ENCODE data around the gene YPEL2.
"Not testable (repeated sequence)": the region's sequence is repeated elsewhere in the genome, so short reads cannot be mapped to it uniquely, and the experiment has no call there.

YPEL2 gene

GRCh38 chr17:59402760-59403159, 71.3 kb downstream of the YPEL2 start:
- no peak for DNase-seq

DNA sequence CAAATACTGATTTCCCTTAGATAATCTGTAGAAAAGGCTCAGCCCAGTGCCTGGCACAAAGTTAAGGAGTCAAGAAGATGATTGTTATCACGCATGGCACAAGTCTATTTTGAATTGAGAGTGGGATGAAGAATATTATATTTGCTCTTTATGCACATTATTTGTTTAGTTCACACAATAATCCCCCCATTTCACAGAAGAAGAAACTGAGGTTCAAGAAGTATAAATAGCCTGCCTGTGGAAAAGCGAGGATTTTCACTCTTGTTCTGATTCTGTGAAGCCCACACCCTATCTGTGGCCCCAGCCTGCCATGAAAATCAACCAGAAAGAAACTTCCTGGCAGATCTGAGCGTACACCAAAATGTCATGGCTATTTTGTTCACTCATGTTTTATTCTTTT, 73.0 kb downstream of the YPEL2 start:
- DNase-seq, result no peak

- DNase-seq, result no peak
These were observed 74.7 kb downstream of the YPEL2 start for GRCh38 chr17:59405944-59406705.

GRCh38 chr17:59406808-59407381, 75.4 kb downstream of the YPEL2 start:
- DNase-seq, result no peak

GRCh38 chr17:59409336-59410048, 78.0 kb downstream of the YPEL2 start:
- no peak for DNase-seq

DNA sequence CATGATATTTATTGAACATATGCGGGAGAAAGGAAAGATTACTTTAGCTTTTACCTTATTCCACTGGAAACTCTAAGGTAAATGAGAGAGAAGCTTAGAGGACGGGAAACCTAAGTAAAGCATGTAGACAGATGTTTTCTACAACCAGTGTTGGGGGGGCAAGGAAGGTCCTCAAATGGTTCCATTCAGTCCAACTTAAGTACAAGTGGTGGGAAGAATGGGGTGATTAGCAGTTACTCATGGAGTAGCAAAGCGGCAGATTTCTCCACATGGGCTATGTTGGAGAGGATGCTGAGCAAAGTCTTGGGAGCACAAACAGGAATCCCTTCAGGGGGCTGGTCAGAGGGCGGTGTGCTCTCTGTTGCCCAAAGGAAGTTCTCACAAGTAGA, 78.6 kb downstream of the YPEL2 start:
- DNase-seq, result no peak

GRCh38 chr17:59412431-59412830, 81.0 kb downstream of the YPEL2 start:
- not testable (repeated sequence) for DNase-seq

DNA sequence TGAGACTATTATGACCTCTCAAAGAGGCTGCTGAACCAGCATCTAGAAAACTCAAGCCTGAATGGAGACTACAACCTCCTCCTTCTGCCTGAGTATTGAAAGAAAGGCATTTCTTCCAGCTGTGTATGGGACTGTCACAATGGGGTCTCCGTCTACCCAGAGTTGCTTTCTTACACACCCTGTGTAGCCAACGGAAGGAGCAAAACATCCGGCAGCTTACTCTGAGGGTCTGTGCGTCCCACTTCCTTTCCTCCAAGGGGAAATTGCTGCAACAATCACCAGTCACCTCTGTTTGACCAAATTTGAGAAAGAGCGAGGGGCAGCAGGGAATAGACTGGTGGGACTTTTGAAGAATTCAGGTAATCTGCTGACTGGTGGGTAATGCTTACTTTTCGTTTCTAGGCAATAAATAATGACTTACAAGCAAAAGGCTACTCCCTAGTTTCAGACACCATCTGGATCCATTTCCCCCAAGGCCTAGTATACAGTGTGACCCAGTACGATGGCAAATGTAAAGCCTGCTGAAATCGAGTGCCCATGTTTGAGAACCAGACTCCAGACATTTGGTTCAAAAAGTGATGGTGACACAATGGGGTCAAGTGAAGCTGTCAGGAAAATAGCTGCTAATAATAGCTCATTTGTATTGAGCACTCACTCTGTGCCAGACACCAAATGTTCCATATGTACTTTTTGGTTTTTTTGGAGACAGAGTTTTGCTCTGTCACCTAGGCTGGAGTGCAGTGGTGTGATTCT, 81.7 kb downstream of the YPEL2 start:
- DNase-seq, result no peak

DNA sequence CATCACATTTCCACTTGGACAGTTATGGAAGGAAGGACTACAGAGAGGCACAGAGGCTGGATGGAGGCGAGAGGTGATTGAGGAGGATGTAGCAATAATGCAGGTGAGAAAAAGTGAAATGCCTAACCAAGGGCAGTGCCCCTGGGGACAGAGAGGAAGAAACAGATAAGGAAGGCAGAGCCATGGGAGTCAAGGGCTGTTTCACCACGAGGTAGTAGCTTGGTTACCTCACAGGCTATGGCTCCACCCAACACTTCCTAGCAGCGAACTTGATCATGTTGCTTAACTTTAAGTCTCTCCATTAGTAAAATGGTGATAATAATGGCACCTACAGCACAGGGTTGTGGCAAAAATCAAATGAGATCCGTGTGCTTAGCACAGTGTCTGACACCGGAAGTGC, 83.9 kb downstream of the YPEL2 start:
- DNase-seq, result no peak

DNA sequence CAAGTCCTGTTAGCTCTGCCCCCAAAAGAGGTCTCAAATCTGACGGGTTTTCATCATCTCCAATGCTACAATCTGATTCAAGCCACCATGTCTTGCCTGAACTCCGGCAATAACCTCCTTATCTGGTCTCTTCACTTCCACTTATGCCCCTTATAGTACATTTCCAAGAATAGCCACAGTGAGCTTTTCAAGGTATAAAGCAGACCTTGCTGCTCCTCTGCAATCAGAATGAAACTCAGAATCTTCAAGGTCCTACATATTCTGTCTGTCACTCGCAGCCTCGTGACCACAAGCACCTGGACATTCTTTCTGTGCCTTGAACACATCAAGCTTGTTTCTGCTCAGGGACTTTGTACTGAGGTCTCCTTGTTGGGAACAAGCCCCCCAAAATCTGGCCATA, 84.7 kb downstream of the YPEL2 start:
- no peak for DNase-seq

GRCh38 chr17:59417452-59417851, 86.0 kb downstream of the YPEL2 start:
- no peak for DNase-seq

- DNase-seq, result no peak
These were observed 87.3 kb downstream of the YPEL2 start for GRCh38 chr17:59418732-59419166.

DNA sequence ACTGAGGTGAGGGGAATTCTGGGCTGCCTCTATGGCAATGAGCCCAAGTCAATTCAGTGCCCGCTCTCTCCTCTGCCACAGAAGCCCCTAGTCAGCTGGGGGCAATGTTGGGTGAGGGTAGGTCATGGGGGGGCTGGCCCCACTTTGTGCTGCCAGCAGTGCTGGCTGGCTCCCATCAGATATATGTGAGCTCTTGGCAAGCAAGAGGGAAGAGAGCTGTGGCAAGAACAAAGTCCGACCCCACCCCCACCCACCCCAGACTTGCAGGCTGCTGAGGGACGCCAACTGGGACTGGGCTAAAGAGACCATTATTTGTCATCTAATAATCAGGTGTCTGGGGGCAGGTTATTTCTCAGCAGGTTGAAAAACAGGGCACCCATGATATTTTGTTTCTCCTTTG, 89.4 kb downstream of the YPEL2 start:
- no peak for DNase-seq

DNA sequence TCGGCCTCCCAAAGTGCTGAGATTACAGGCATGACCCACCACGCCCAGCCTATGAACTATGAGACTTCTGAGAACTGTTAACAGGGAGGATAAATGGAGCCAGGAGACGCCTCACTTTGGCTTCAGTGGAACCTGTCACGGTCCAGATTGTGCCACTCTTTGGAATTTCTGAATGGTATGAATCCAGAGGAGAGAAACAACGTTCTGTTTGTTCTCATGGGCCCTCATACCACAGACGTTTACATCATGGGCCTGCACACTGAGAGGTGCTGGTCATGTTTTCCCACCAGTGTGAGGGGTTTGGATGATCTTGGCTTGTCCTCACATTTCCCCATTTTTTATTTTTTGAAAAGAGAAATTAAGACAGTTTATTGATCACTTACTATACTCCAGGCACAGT, 90.3 kb downstream of the YPEL2 start:
- DNase-seq, result no peak

DNA sequence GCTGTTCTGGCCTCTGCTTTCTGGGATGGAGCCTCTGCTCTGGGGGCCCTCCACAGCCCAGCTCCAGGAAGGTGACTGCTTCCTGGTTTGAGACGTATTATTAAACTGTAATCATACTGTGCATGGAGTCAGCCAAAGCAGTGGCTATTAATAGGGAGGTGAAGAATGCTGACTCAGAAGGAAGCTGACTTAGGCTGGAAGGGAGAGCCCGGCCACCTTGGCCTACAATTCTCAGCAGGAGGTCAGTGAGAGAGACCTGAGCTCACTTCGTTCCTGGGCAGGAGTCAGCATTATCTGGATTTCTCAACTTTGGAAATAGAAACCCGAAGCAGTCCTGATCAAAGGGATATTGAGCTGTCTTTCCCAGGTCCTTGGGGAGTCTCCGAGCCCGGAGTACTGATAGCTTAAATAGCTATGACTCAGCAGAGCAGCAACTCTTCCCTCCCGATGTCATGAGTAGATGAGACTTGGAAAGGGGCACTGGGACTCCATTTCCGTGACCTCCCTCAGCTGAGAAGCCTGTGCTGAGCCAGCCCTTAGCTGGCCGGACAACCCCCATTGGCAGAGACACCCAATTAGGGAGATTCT, 91.8 kb downstream of the YPEL2 start:
- no peak for DNase-seq

- no peak for DNase-seq
These were observed 92.4 kb downstream of the YPEL2 start for GRCh38 chr17:59423903-59424302.

- no peak for DNase-seq
These were observed 92.9 kb downstream of the YPEL2 start for GRCh38 chr17:59424331-59424730.

- peak in 7 of 56 donors; percentile 11 to 57 (median 17) for DNase-seq
These were observed 93.9 kb downstream of the YPEL2 start for GRCh38 chr17:59425085-59425931.

GRCh38 chr17:59426031-59426430, 94.6 kb downstream of the YPEL2 start:
- DNase-seq, result no peak

DNA sequence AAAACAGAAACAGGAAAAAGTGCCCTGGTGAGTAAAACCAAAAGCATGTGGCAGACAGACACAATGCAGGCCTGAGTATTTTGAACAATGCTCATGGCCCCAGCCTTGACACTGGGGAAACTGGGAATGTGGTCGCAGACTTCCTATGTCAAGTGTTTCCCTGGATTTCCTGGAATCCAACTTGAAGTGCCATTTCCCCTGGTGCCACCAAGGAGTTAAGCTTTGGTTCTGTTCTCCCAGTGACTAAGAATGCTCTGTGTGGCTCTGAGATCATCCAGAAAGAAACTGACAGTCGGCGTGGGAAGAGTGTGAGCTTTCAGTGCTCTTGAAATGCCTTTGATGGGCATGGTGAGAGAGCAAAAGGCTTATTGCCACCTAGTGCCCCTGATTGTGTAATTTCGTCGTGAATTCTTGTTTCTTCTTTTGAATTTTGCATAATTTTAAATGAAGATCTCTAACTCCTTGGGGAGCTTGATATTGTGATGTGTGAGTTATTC, 96.0 kb downstream of the YPEL2 start:
- peak in 38 of 56 donors; percentile 4 to 75 (median 39) for DNase-seq

Measured in amygdala (tissue), 56 donors.